K562 (cell line): Measurements from ENCODE around the gene KCTD19. TPM values are rescaled to one million over a fixed set of nuclear protein-coding genes. Genes with fewer than 3 reads are reported as not detected.

Experiments used
- ARID1B ChIP-seq: fragments of 450-650 bp; IDR thresholded peaks from 2 replicates; pipeline ENCODE4 v1.6.1; 2016; ENCODE audit warnings: antibody characterized with exemption, mild to moderate bottlenecking, inconsistent platforms
- ELF4 ChIP-seq: fragments of 450-650 bp; formaldehyde crosslinking; IDR thresholded peaks from 2 replicates; pipeline ENCODE4 v1.4.0; 2022; ENCODE audit warnings: missing genetic modification characterization
- FOSL1 ChIP-seq: fragments of 200-800 bp; sonication (Bioruptor generic); conservative IDR thresholded peaks from 2 replicates; pipeline ENCODE4 v1.6.1; 2016; ENCODE audit warnings: missing genetic modification characterization, missing compliant biosample characterization
- HCFC1 ChIP-seq: IDR thresholded peaks from 2 replicates; pipeline ENCODE4 v1.6.1; 2012; ENCODE audit warnings: low read depth, low read length, improper control_type of control experiment
- RBM25 ChIP-seq: fragments of 200-400 bp; formaldehyde crosslinking; IDR thresholded peaks from 2 replicates; pipeline ENCODE4 v1.6.1; 2018; ENCODE audit warnings: low read length, low read depth, moderate library complexity; ENCODE audit not compliant: severe bottlenecking
- ZNF253 ChIP-seq: fragments of 250-450 bp; sonication (Bioruptor Pico); conservative IDR thresholded peaks from 2 replicates; pipeline ENCODE4 v1.6.1; 2021; ENCODE audit warnings: mild to moderate bottlenecking
- polyA plus RNA-seq, 8 experiments: library from polyadenylated mRNA; depleted of rRNA in 4 of 8; stranded (reverse) in 5 of 8; unstranded in 3 of 8; fragments of >200 nt; fragmentation: Nextera tagmentation in 2 of 8; fragmentation: Illumina TruSeq in 1 of 8; extraction: Ambion mirVana in 2 of 8; extraction: Trizol in 1 of 8; gene quantifications; 2 replicates each; pipeline versions ENCODE4 v1.2.1 to v1.2.3, GENCODE V29; 2011 to 2014; ENCODE audit warnings: inconsistent platforms in 1 of 8, missing spikeins in 1 of 8
- total RNA-seq, 7 experiments: library from RNA; depleted of rRNA in 6 of 7; stranded (reverse); fragments of >200 nt in 6 of 7; fragmentation: Illumina TruSeq in 2 of 7; extraction: Trizol in 2 of 7; gene quantifications; 2 replicates each; pipeline versions ENCODE4 v1.2.1 to v1.2.3, GENCODE V29; 2011 to 2021; ENCODE audit warnings: low replicate concordance in 1 of 7
- TF ChIP-seq, protein P1 (sequence below), 2 experiments: fragments of 450-650 bp in 1 of 2; sonication (generic) in 1 of 2; formaldehyde crosslinking in 1 of 2; IDR thresholded peaks in 1 of 2; conservative IDR thresholded peaks in 1 of 2; 2 replicates each; pipeline versions ENCODE4 v1.6.1 to v1.8.1; 2016 to 2023; ENCODE audit warnings: mild to moderate bottlenecking in 2 of 2, moderate library complexity in 2 of 2, inconsistent platforms in 1 of 2, missing genetic modification reagents in 1 of 2
- TF ChIP-seq, protein P2 (sequence below), 3 experiments: fragments of 200-800 bp in 1 of 3; fragments of 250-450 bp in 1 of 3; fragments of 450-650 bp in 1 of 3; sonication (Bioruptor Pico) in 1 of 3; sonication (Bioruptor generic) in 1 of 3; formaldehyde crosslinking in 1 of 3; IDR thresholded peaks; 2 replicates each; pipeline versions ENCODE4 v1.6.1 to v1.8.0; 2016 to 2022; ENCODE audit warnings: mild to moderate bottlenecking in 2 of 3, missing genetic modification characterization in 2 of 3, missing compliant biosample characterization in 1 of 3, moderate library complexity in 1 of 3

The KCTD19 gene
- total and polyA plus RNA-seq, 9 of the 15 experiments (the other 6 are each of a cell fraction or from before 2014, with no cell fraction given) = 0.03 to 0.91 (median 0.22) TPM; not detected in 2

DNA sequence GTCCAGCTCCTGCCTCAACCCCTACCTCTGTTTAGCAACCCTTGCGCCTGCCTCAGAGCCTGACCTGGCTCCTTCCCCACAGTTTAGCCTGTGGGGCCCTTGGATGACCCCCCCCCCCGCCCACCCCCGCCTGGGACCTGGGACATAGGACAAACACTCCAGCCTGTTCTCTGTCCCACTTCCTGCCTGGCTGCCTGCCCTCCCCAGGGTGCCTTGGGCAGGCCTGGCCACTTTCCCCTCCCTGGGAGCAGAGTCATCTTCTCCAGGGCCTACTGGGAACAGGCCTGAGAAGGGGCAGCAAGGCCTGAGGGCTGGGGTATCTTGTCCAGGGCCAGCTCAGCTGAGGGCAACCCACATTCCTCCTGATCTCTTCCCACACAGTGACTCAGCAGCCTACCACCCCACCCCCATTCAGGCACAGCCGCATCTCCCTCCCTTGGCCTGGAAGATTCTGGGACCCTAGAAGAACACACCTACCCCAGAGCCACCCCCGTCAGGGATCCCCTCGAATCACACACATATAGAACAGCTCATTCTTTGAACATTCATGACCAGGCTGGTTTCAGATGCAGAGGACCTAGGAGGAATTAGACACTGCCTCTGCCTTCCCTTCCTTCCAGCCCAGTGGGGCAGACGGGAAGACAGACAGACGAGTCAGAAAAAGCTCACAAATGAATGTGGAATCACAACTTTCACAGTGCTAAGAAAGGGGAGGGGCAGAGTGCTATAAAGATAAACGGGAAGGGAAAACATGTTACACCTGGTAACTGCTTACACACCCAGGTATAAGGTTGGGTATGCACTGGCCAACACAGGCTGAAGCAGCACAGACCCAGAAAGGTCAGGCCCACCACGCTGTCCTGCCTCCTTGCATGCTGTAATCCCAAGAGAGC is 85.3 kb downstream of the KCTD19 start (continued):
- TF ChIP-seq, protein P1, sequence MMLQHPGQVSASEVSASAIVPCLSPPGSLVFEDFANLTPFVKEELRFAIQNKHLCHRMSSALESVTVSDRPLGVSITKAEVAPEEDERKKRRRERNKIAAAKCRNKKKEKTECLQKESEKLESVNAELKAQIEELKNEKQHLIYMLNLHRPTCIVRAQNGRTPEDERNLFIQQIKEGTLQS (IDR thresholded peaks at IDR 0.05) = peak; percentile 67
- TF ChIP-seq, protein P1 (CRISPR knock-in tag; conservative IDR thresholded peaks at IDR 0.05) = no peak
- TF ChIP-seq ELF4 (CRISPR knock-in tag) (no peak), ARID1B (peak; percentile 80), HCFC1 (no peak), FOSL1 (peak; percentile 80), ZNF253 (CRISPR knock-in tag) (no peak), RBM25 (no peak)
- TF ChIP-seq, protein P2, sequence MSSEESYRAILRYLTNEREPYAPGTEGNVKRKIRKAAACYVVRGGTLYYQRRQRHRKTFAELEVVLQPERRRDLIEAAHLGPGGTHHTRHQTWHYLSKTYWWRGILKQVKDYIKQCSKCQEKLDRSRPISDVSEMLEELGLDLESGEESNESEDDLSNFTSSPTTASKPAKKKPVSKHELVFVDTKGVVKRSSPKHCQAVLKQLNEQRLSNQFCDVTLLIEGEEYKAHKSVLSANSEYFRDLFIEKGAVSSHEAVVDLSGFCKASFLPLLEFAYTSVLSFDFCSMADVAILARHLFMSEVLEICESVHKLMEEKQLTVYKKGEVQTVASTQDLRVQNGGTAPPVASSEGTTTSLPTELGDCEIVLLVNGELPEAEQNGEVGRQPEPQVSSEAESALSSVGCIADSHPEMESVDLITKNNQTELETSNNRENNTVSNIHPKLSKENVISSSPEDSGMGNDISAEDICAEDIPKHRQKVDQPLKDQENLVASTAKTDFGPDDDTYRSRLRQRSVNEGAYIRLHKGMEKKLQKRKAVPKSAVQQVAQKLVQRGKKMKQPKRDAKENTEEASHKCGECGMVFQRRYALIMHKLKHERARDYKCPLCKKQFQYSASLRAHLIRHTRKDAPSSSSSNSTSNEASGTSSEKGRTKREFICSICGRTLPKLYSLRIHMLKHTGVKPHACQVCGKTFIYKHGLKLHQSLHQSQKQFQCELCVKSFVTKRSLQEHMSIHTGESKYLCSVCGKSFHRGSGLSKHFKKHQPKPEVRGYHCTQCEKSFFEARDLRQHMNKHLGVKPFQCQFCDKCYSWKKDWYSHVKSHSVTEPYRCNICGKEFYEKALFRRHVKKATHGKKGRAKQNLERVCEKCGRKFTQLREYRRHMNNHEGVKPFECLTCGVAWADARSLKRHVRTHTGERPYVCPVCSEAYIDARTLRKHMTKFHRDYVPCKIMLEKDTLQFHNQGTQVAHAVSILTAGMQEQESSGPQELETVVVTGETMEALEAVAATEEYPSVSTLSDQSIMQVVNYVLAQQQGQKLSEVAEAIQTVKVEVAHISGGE (CRISPR knock-in tag; IDR thresholded peaks at IDR 0.05) = peak in 1 of 3 experiments; percentile 27; a peak in 1 of 6 replicates
